Left lung (tissue), 10 donors: ENCODE data around the gene PYGM. TPM values are rescaled to one million over a fixed set of nuclear protein-coding genes. Genes with fewer than 3 reads are reported as not detected.

Source experiments
- ATAC-seq: fragments of 200-7000 bp; cut with Tn5 transposase; one replicate; pipeline ENCODE4 v1.9.1; 2020; ENCODE audit warnings: moderate library complexity
- DNase-seq, 4 donors: peaks; one replicate each; pipeline ENCODE4 v3.0.0-alpha.2; 2013 to 2020
- H3K27ac ChIP-seq, 2 donors: fragments of 200-600 bp; sonication (generic) in 1 of 2; one replicate each; pipeline versions ENCODE4 v1.5.0 to v1.8.0; 2020 to 2021
- H3K27me3 ChIP-seq, 2 donors: fragments of 200-600 bp; sonication (generic) in 1 of 2; one replicate each; pipeline versions ENCODE4 v1.5.0 to v1.8.0; 2020 to 2021
- H3K36me3 ChIP-seq, 2 donors: fragments of 200-600 bp; sonication (generic) in 1 of 2; one replicate each; pipeline versions ENCODE4 v1.5.0 to v1.8.0; 2020 to 2021
- H3K4me1 ChIP-seq, 2 donors: fragments of 200-600 bp; one replicate each; pipeline ENCODE4 v1.8.0; 2021
- H3K4me3 ChIP-seq, 2 donors: fragments of 200-600 bp; sonication (generic) in 1 of 2; one replicate each; pipeline versions ENCODE4 v1.5.0 to v1.8.0; 2020 to 2021; ENCODE audit warnings: mild to moderate bottlenecking in 1 of 2
- H3K9me3 ChIP-seq, 2 donors: fragments of 200-600 bp; sonication (generic) in 1 of 2; one replicate each; pipeline versions ENCODE4 v1.5.0 to v1.8.0; 2020 to 2021
- intact Hi-C, 2 donors: fragments of 100-400 bp; cut with DNase I; formaldehyde crosslinking; loops; one replicate each; pipeline versions ENCODE4 v1.11.2 to v1.14.2; 2022
- polyA plus RNA-seq, 6 donors: library from polyadenylated mRNA; unstranded; fragments of 120-200 nt; gene quantifications; one replicate each; pipeline ENCODE4 v1.2.1, GENCODE V29; 2013; ENCODE audit not compliant: insufficient read length in 6 of 6
- total RNA-seq, 2 donors: library from RNA; stranded (reverse); fragmentation: NEBNext Ultra II Directional; extraction: Animal tissue kit (Norgen Biotek cat#: 25700); gene quantifications; one replicate each; pipeline ENCODE4 v1.2.1, GENCODE V29; 2021
- TF ChIP-seq, protein P1 (sequence below), 2 donors: fragments of 200-600 bp; sonication (generic) in 1 of 2; IDR thresholded peaks; one replicate each; pipeline versions ENCODE4 v1.5.0 to v1.8.0; 2021; ENCODE audit warnings: antibody characterized with exemption in 2 of 2
- donor health status: DM: no; HTN: yes; CAD: no.
- donor health status: DM: no; HTN: no; CAD: no.

PYGM gene
- total and polyA plus RNA-seq, 8 donors = 1.3 to 4.4 (median 3.5) TPM

DNA sequence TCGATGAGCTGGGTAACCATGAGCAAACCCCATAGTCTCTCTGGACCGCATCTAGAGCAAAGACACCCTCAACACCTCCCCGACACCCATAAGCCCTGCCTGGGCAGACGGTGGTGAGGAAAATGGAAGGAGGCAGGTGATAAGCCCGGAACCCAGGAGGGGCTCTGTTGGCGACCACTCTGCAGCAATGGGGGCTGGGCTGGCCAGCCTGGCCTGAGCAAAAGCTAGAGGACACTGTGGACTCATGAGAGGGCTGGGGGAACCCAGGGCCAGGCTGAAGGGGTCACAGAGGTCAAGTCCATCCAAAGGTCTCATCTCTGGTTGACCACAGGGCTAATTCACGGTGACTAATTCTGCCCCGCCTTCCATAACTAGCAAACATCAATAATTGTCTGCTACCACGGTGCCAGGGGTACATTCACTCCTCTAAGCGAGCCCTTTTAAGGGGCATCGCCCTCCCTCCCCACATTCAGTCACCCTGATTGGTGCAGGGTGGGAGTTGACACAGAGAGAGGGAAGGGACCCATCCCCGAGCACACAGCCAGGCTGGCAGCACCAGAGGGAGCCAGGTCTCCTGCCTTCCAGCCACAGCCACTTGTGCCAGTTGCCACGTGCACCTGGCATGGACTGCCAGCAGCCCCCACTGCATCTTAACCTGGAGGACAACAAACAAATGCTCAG, 4.0 kb downstream of the PYGM start:
- no peak overlapping the region for H3K4me3 ChIP-seq
- no peaks in the 10 kb centered on the region for H3K36me3 ChIP-seq

DNA sequence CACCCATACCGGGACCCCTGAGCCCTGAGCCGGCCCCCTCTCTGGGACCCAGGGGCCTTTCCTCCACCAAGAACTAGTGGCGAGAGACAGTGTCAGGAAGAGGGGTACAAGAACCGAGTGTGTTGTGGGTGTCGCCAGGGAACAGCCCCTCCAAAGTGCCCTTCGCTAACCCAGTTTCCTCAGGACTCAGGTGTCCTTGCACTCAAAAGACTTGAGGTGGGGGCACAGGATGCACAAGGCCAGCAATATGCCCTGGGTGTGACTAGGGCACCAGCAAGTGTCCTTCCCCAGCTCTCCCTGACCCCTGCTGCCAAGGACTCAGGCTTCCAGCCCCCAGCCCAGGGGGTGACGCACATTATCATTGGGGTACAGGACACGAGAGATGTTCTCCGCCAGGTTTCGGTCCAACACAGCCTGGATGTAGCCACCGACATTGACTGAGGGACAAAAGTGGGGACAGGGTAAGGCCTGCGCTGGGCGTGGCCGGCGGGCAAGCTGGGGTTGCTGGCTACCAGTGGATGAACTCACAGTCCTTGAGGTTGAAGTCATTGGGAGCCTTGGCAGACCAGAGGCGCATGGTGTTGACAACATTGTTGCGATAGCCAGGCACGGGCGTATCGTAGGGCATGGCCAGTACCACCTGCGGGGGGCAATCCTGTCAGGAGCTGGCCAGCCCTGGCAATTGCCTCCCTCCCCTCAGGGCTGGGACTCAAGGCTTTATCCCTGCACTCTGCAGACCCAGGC, 4.7 kb downstream of the PYGM start:
- DNase-seq = peak in 1 of 4 donors; percentile 66
- intact Hi-C loops = no loop called here
- no peak for ATAC-seq
- no peaks in the 10 kb centered on the region for H3K9me3 ChIP-seq
- H3K27me3 ChIP-seq = no peaks in the 10 kb centered on the region
- peaks cover 0 to 2% of the 10 kb centered on the region in 2 donors for H3K36me3 ChIP-seq
- peaks cover 0 to 6% of the 10 kb centered on the region in 2 donors for H3K4me1 ChIP-seq
- TF ChIP-seq, protein P1, sequence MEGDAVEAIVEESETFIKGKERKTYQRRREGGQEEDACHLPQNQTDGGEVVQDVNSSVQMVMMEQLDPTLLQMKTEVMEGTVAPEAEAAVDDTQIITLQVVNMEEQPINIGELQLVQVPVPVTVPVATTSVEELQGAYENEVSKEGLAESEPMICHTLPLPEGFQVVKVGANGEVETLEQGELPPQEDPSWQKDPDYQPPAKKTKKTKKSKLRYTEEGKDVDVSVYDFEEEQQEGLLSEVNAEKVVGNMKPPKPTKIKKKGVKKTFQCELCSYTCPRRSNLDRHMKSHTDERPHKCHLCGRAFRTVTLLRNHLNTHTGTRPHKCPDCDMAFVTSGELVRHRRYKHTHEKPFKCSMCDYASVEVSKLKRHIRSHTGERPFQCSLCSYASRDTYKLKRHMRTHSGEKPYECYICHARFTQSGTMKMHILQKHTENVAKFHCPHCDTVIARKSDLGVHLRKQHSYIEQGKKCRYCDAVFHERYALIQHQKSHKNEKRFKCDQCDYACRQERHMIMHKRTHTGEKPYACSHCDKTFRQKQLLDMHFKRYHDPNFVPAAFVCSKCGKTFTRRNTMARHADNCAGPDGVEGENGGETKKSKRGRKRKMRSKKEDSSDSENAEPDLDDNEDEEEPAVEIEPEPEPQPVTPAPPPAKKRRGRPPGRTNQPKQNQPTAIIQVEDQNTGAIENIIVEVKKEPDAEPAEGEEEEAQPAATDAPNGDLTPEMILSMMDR (IDR thresholded peaks at IDR 0.05) = no peak
- no peak overlapping the region for H3K27ac ChIP-seq
- H3K4me3 ChIP-seq = no peak overlapping the region

More for the DNA sequence above, 4.0 kb downstream of the PYGM start:
- ATAC-seq (no peak), DNase-seq (no peak)
- intact Hi-C loops = no loop called here
- TF ChIP-seq, protein P1 (IDR thresholded peaks at IDR 0.05) = no peak
- Histone ChIP-seq H3K4me1 (peaks cover 0 to 12% of the 10 kb centered on the region in 2 donors), H3K27me3 (no peaks in the 10 kb centered on the region), H3K27ac (no peak overlapping the region), H3K9me3 (no peaks in the 10 kb centered on the region)

DNA sequence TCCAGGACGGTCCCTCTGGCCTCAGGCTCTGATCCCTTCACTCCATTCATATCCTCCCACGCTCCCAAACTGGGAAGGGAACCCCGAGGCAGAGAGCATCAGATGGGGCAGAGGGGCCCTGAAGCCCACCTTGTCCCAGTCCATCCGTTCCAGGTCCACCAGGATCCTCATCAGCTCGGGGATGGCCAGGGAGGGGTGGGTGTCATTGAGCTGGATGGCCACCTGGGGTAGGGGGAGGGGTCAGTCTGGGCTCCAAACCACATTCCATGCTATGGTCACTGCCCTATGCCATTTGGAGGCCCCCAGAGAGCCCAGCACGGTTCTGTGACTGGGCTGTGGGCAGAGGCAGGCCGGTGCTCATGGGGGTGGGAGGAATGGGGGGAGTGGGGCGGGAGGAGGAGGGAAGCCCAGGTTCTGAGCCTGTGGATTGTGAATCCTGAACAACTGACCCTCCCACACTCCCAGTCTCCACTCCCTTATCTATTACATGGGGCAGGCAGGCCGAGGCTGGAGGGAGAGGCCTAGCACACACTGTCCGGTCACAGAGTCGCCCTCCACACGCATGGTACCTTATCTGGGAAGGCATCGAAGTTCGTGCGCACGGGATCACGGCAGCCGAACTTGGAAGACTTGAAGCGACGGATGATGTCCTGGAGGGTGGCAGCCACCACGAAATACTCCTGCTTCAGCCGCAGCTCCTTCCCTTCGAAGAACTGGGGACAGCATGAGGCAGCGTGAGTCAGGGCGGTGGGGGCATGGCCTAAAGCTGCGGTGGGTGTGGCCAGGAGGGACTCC, 5.5 kb downstream of the PYGM start:
- TF ChIP-seq, protein P1 (IDR thresholded peaks at IDR 0.05) = no peak
- no peak for ATAC-seq
- peaks cover 0 to 5% of the 10 kb centered on the region in 2 donors for H3K36me3 ChIP-seq
- no peaks in the 10 kb centered on the region for H3K27me3 ChIP-seq
- peak in 1 of 4 donors; percentile 24 for DNase-seq
- no peak overlapping the region for H3K27ac ChIP-seq
- H3K4me3 ChIP-seq = no peak overlapping the region
- intact Hi-C loops = no loop called here
- no peaks in the 10 kb centered on the region for H3K9me3 ChIP-seq
- no peaks in the 10 kb centered on the region for H3K4me1 ChIP-seq

DNA sequence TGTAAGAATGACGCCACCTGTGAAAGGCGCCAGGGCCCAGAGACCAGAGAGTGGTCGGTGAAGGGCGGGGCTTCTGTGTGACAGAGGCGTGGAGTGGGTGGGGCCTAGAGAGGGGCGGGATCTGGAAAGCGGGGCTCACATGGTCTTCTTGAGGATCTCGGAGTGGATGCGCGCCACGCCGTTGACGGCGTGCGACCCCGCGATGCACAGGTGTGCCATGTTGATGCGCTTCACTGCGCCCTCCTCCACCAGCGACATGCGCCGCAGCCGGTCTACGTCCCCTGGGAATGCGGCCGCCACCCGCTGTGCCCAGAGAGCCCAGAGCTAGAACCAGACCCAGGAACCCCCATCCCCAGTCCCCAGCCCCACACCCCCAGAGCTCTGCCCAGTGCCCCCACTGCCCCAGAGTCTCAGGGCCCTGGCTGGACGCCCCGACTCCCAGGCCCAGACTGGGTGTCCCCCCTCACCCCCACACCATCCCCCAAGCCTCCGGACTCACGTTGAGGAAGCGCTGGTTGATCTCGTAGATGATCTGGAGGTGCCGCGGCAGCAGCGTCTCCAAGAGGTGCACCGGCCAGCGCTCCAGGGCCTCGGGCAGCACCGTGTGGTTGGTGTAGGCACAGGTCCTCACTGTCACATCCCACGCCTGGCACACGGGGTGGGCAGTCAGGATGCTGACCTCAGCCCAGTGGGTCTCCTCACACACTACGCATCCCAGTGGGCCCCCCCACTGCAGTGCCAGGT, 6.2 kb downstream of the PYGM start:
- Histone ChIP-seq H3K27ac (no peak overlapping the region), H3K9me3 (no peaks in the 10 kb centered on the region), H3K36me3 (peaks cover 0 to 5% of the 10 kb centered on the region in 2 donors), H3K27me3 (no peaks in the 10 kb centered on the region), H3K4me3 (no peak overlapping the region), H3K4me1 (no peaks in the 10 kb centered on the region)
- intact Hi-C loops = no loop called here
- TF ChIP-seq, protein P1 (IDR thresholded peaks at IDR 0.05) = no peak
- no peak for ATAC-seq
- peak in 1 of 4 donors; percentile 78 for DNase-seq
